IMR-90 (cell line): ENCODE results near the gene ZW10. TPM values are rescaled to one million over a fixed set of nuclear protein-coding genes. Genes with fewer than 3 reads are reported as not detected.

Experiments
- ATAC-seq: fragments of 200-7000 bp; cut with Tn5 transposase; 2 replicates; pipeline ENCODE4 v1.9.1; 2020; ENCODE audit warnings: low read depth, mild to moderate bottlenecking, moderate library complexity
- BruUV-seq: library from RNA; stranded (reverse); fragments of 400-500 nt; replicated peaks from 2 replicates; lab custom pipeline; 2021; lab: Mats Ljungman, UMichigan
- CTCF ChIA-PET: fragments of 300-600 bp; formaldehyde crosslinking; extraction: SDS; loops from one replicate; lab custom pipeline; 2021; ENCODE audit warnings: antibody characterized with exemption; lab: Yijun Ruan, JAX
- POLR2A ChIA-PET: fragments of 300-600 bp; sonication (Branson Sonifier 250); formaldehyde crosslinking; loops from one replicate; lab custom pipeline; 2022; ENCODE audit warnings: antibody characterized with exemption; ENCODE audit not compliant: unreplicated experiment; lab: Charles Lee
- DNase-seq: peaks from one replicate; pipeline ENCODE4 v3.0.0; 2013
- H2AFZ ChIP-seq: replicated peaks from 2 replicates; pipeline ENCODE3; 2013; ENCODE audit warnings: low read length, mild to moderate bottlenecking; ENCODE audit not compliant: poor library complexity
- H2AK5ac ChIP-seq: 2 replicates; pipeline ENCODE4 v1.6.1; 2013; ENCODE audit warnings: low read depth, low read length, inconsistent platforms
- H2AK9ac ChIP-seq: replicated peaks from 2 replicates; pipeline ENCODE3; 2013; ENCODE audit warnings: mild to moderate bottlenecking, low read depth, low read length, moderate library complexity; ENCODE audit not compliant: poor library complexity
- H2BK120ac ChIP-seq: 2 replicates; pipeline ENCODE4 v1.6.1; 2013; ENCODE audit warnings: low read depth, low read length, inconsistent platforms
- H2BK15ac ChIP-seq: 3 replicates; pipeline ENCODE4 v1.6.1; 2013; ENCODE audit warnings: low read depth, low read length, inconsistent platforms
- H2BK20ac ChIP-seq: 2 replicates; pipeline ENCODE4 v1.6.1; 2013; ENCODE audit warnings: low read depth, mild to moderate bottlenecking, inconsistent platforms, low read length, moderate library complexity
- H2BK5ac ChIP-seq: 2 replicates; pipeline ENCODE4 v1.6.1; 2013; ENCODE audit warnings: mild to moderate bottlenecking, low read depth, low read length, inconsistent platforms; ENCODE audit not compliant: poor library complexity, severe bottlenecking
- H3K14ac ChIP-seq: replicated peaks from 2 replicates; pipeline ENCODE4 v1.6.1; 2013; ENCODE audit warnings: low read depth, low read length, inconsistent platforms
- H3K18ac ChIP-seq: 2 replicates; pipeline ENCODE4 v1.6.1; 2013; ENCODE audit warnings: low read depth, low read length, control low read depth
- H3K23ac ChIP-seq: 2 replicates; pipeline ENCODE4 v1.6.1; 2013; ENCODE audit warnings: low read depth, low read length, inconsistent platforms
- H3K27ac ChIP-seq: 2 replicates; pipeline ENCODE4 v1.5.1; 2013; ENCODE audit warnings: mild to moderate bottlenecking, control low read depth, low read length; ENCODE audit not compliant: insufficient read depth
- H3K27me3 ChIP-seq: 2 replicates; pipeline ENCODE4 v1.6.1; 2013; ENCODE audit warnings: low read length; ENCODE audit not compliant: control insufficient read depth, insufficient read depth
- H3K36me3 ChIP-seq: 2 replicates; pipeline ENCODE4 v1.6.1; 2013; ENCODE audit warnings: low read length, mixed read lengths; ENCODE audit not compliant: control insufficient read depth, insufficient read depth
- H3K4ac ChIP-seq: 2 replicates; pipeline ENCODE4 v1.6.1; 2013; ENCODE audit warnings: low read depth, low read length, inconsistent platforms
- H3K4me1 ChIP-seq: 2 replicates; pipeline ENCODE4 v1.6.1; 2013; ENCODE audit warnings: low read length, mixed read lengths; ENCODE audit not compliant: control insufficient read depth, insufficient read depth
- H3K4me2 ChIP-seq: 2 replicates; pipeline ENCODE4 v1.6.1; 2013; ENCODE audit warnings: low read depth, mild to moderate bottlenecking, control low read depth, low read length, moderate library complexity
- H3K4me3 ChIP-seq: 2 replicates; pipeline ENCODE4 v1.5.1; 2013; ENCODE audit warnings: low read depth, mild to moderate bottlenecking, control low read depth, low read length, moderate library complexity; ENCODE audit not compliant: insufficient read depth
- H3K56ac ChIP-seq: 2 replicates; pipeline ENCODE4 v1.6.1; 2013; ENCODE audit warnings: low read length, inconsistent platforms; ENCODE audit not compliant: insufficient read depth; ENCODE audit errors: extremely low read depth
- H3K79me1 ChIP-seq, 2 experiments: 2 replicates each; pipeline ENCODE4 v1.6.1; 2013; ENCODE audit warnings: low read length in 2 of 2, inconsistent platforms in 1 of 2, low read depth in 1 of 2
- H3K9ac ChIP-seq: 2 replicates; pipeline ENCODE4 v1.6.1; 2013; ENCODE audit warnings: low read depth, low read length, control low read depth
- H3K9me1 ChIP-seq: 2 replicates; pipeline ENCODE4 v1.6.1; 2013; ENCODE audit warnings: low read length, inconsistent platforms; ENCODE audit not compliant: insufficient read depth
- H3K9me3 ChIP-seq: 2 replicates; pipeline ENCODE4 v1.6.1; 2013; ENCODE audit warnings: low read length; ENCODE audit not compliant: control insufficient read depth, insufficient read depth
- H4K20me1 ChIP-seq: 2 replicates; pipeline ENCODE4 v1.6.1; 2013; ENCODE audit warnings: low read length, inconsistent platforms; ENCODE audit not compliant: insufficient read depth
- H4K5ac ChIP-seq: 2 replicates; pipeline ENCODE4 v1.6.1; 2013; ENCODE audit warnings: mild to moderate bottlenecking, low read depth, low read length, control low read depth
- H4K8ac ChIP-seq, 2 experiments: 2 replicates each; pipeline ENCODE4 v1.6.1; 2013; ENCODE audit warnings: low read depth in 2 of 2, low read length in 2 of 2, control low read depth in 1 of 2, inconsistent platforms in 1 of 2
- H4K91ac ChIP-seq: 2 replicates; pipeline ENCODE4 v1.6.1; 2013; ENCODE audit warnings: low read depth, low read length, inconsistent platforms; ENCODE audit not compliant: insufficient read depth
- BHLHE40 ChIP-seq: fragments of 150-350 bp; IDR thresholded peaks from 2 replicates; pipeline ENCODE4 v1.6.1; 2016; ENCODE audit warnings: mild to moderate bottlenecking, low read depth, low read length
- CHD1 ChIP-seq: IDR thresholded peaks from 2 replicates; pipeline ENCODE4 v1.6.1; 2012; ENCODE audit warnings: low read depth, low read length, improper control_type of control experiment
- ELK1 ChIP-seq: fragments of 150-350 bp; IDR thresholded peaks from 2 replicates; pipeline ENCODE4 v1.6.1; 2016; ENCODE audit warnings: low read depth, mild to moderate bottlenecking, low read length, moderate library complexity, borderline replicate concordance
- FOS ChIP-seq: fragments of 150-350 bp; IDR thresholded peaks from 2 replicates; pipeline ENCODE4 v1.6.1; 2016; ENCODE audit warnings: low read depth, low read length
- MXI1 ChIP-seq: IDR thresholded peaks from 2 replicates; pipeline ENCODE4 v1.6.1; 2012; ENCODE audit warnings: low read depth, mild to moderate bottlenecking, low read length, moderate library complexity, borderline replicate concordance
- POLR2A ChIP-seq: IDR thresholded peaks from 2 replicates; pipeline ENCODE4 v1.6.1; 2012; ENCODE audit warnings: mild to moderate bottlenecking, low read depth, low read length
- RCOR1 ChIP-seq: IDR thresholded peaks from 2 replicates; pipeline ENCODE4 v1.6.1; 2012; ENCODE audit warnings: mild to moderate bottlenecking, low read length, improper control_type of control experiment; ENCODE audit not compliant: insufficient replicate concordance
- SMC3 ChIP-seq: fragments of 150-350 bp; IDR thresholded peaks from 2 replicates; pipeline ENCODE4 v1.6.1; 2016; ENCODE audit warnings: low read depth, mild to moderate bottlenecking, antibody characterized with exemption, low read length, moderate library complexity
- USF2 ChIP-seq: fragments of 150-350 bp; IDR thresholded peaks from 2 replicates; pipeline ENCODE4 v1.6.1; 2017; ENCODE audit warnings: mild to moderate bottlenecking, antibody characterized with exemption, low read length, low read depth
- WGBS, 2 experiments: methylation state at CpG; one replicate each; pipeline versions ENCODE4 v1.1.5 to v1.1.7; 2013; ENCODE audit warnings: missing lambda C conversion rate in 2 of 2; ENCODE audit not compliant: insufficient read length in 1 of 2; ENCODE audit errors: extremely low coverage in 2 of 2; 5-methylcytosine and 5-hydroxymethylcytosine counted together
- dilution Hi-C: fragments of 300-500 bp; cut with HindIII; formaldehyde crosslinking; loops from one replicate; pipeline ENCODE4 v1.14.3; 2018; ENCODE audit warnings: low sequenced_read_pairs; ENCODE audit not compliant: unreplicated experiment
- in situ Hi-C: fragments of 300-500 bp; cut with MboI; formaldehyde crosslinking; loops from 3 replicates; pipeline ENCODE4 v1.14.3; 2019; ENCODE audit warnings: low sequenced_read_pairs, inconsistent platforms, mixed read lengths
- intact Hi-C: fragments of 100-400 bp; cut with micrococcal nuclease; formaldehyde crosslinking; loops from 2 replicates; pipeline ENCODE4 v1.10.0; 2022
- polyA plus RNA-seq, 3 experiments: library from polyadenylated mRNA; depleted of rRNA; stranded (reverse); fragments of >200 nt; gene quantifications; 2 replicates each; pipeline ENCODE4 v1.2.3, GENCODE V29; 2012; ENCODE audit warnings: low replicate concordance in 1 of 3
- total RNA-seq: library from RNA; depleted of rRNA; stranded (reverse); fragments of >200 nt; gene quantifications from 2 replicates; pipeline ENCODE4 v1.2.3, GENCODE V29; 2012

Gene ZW10
- total and polyA plus RNA-seq, 2 of the 4 experiments (the other 2 are of a cell fraction), result 10.3 to 30.6 TPM

- Histone ChIP-seq H3K14ac (no peak overlapping the region), H3K27me3 (no peaks in the 10 kb centered on the region), H2BK120ac (no peak overlapping the region), H3K9me1 (peaks cover 10% of the 10 kb centered on the region; the same call in 1 of the 2 replicates), H2AFZ (no peak overlapping the region), H4K20me1 (no peaks in the 10 kb centered on the region), H2AK5ac (no peak overlapping the region), H3K36me3 (peaks cover 11% of the 10 kb centered on the region), H3K4me2 (no peak overlapping the region), H3K79me1 (no peaks in the 10 kb centered on the region), H3K4me1 (peaks cover 4% of the 10 kb centered on the region; the same call in 1 of the 2 replicates), H3K18ac (no peak overlapping the region), H3K4ac (no peak overlapping the region), H2BK20ac (no peak overlapping the region), H3K9ac (no peak overlapping the region), H2BK15ac (no peak overlapping the region), H4K91ac (no peak overlapping the region), H2AK9ac (no peak overlapping the region), H3K9me3 (no peaks in the 10 kb centered on the region), H4K8ac (no peak overlapping the region), H3K56ac (no peak overlapping the region), H3K23ac (no peak overlapping the region), H2BK5ac (no peak overlapping the region), H3K27ac (no peak overlapping the region), H4K5ac (no peak overlapping the region), H3K4me3 (no peak overlapping the region)
- intact Hi-C loops, result loop anchor here (10.0 kb wide), 1 partner anchor 1517 kb away; no protein-coding TSS in a partner anchor
- DNase-seq (no peak), ATAC-seq (no peak)
- ChIA-PET CTCF (interaction anchor here (1.1 to 1.4 kb wide), 2 partner anchors 179 to 442 kb away, joined by 3 read pairs; no protein-coding TSS in a partner anchor), POLR2A (no interaction called here)
- WGBS, 2 experiments, result 71% methylated on average over 1 of the region's 5 CpGs; no CpG with 5 or more reads in 1 of the 2 experiments
- BruUV-seq, result no TSS peak
- dilution Hi-C loops, result no loop called here
- in situ Hi-C loops, result loop anchor here (5.0 kb wide), 1 partner anchor 420 kb away; the partner anchor contains the start of gene TTC12
- TF ChIP-seq SMC3, result no peak
- no peak for TF ChIP-seq USF2
- TF ChIP-seq FOS, result no peak
- TF ChIP-seq CHD1, result no peak
- no peak for TF ChIP-seq MXI1
- no peak for TF ChIP-seq RCOR1
- no peak for TF ChIP-seq ELK1
- no peak for TF ChIP-seq BHLHE40
- TF ChIP-seq POLR2A, result no peak
Observed at GRCh38 chr11:113732092-113732491, 41.4 kb downstream of the ZW10 start.
